SW 1271 (cell line): ENCODE data around the gene PLN.

Source experiments
- DNase-seq, 2 experiments: peaks; one replicate each; lab custom pipeline; 2025; lab: John Stamatoyannopoulos, UW

PLN gene

GRCh38 chr6:118548136-118548535 lies at the start of gene PLN:
Gene PLN (plus strand): TSS chr6:118548296. CDS start chr6:118558922, 10,626 bp downstream.
- no peak for DNase-seq

GRCh38 chr6:118500130-118501015 lies 47.7 kb upstream of the PLN start:
- no peak for DNase-seq

- DNase-seq = no peak
Observed at GRCh38 chr6:118501099-118501498, 47.0 kb upstream of the PLN start.

- DNase-seq = no peak
Observed at GRCh38 chr6:118501765-118502164, 46.3 kb upstream of the PLN start.

DNA sequence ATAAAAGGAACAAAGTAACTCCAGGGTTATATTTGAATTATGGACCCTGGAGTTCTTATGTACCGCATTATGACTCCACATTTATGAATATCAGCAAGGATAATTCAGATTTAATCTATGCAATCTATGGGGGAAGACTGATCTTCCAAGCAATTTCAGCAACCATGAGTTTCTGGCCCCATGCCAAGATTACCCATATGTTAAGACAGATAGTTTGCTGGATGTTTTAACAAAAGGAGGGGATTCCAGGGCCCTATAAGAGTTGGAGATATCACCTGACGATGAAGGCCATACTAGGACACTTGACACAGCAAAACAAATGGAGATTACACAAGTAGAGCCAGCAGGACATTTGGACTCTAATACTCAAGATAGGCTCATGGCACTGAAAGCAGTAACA lies 45.9 kb upstream of the PLN start:
- no peak for DNase-seq

GRCh38 chr6:118504611-118505010 lies 43.5 kb upstream of the PLN start:
- no peak for DNase-seq

GRCh38 chr6:118505656-118506055 lies 42.4 kb upstream of the PLN start:
- DNase-seq = no peak

DNA sequence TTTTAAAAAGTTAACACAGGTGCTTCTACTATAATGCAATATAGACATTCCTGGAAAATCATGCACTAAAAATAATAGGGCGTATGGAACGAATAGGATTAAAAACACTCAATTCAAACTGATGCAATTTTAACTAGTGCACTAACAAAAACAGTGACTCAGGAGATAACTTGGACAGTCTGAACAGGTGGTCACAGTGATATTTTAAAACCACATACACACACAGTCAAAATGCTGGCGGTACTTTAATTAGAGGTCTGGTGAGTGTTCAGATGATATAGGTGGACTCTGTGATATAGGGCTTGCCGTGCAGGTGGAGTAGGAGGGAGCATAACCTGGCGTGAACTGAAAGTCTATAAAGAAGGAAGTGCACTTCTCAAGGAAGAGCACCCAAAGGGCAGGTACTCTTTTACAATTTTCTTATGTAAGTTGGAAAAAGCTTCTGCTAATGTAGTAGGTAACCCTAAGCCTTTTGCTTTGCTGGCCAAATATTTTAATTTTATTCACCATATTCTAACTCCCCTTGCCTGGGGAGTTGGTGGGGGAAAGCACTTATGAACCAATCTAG lies 41.9 kb upstream of the PLN start:
- DNase-seq = no peak

GRCh38 chr6:118507636-118508035 lies 40.5 kb upstream of the PLN start:
- no peak for DNase-seq

DNA sequence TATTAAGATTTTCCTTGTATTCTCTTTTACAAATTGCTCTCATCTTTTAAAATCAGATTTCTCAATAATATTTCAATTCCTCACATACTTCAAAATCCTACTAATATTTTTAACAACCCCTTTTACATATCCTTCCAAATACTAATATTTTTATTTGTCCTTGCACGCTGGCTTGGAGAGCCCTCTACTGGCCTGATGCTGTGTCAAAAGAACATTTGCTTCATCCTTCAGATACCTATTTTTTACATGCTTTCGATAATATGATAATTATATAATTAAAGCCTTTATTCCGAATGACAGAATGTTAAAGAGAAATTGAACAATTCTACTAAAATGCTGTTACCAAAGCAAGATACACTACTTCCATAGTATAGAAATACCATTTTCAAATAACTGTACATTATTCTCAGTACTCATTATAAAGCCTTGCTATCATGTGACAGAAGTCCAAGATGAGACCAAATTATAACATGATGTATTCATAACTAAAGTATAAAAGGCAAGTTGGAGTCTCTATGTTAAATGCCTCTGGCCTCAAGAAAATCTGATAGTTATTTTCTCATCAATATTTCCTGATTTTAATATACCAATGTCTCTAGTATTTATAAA lies 39.0 kb upstream of the PLN start:
- DNase-seq = peak in 1 of 2 experiments; percentile 28

- DNase-seq = no peak
Observed at GRCh38 chr6:118511930-118512715, 36.0 kb upstream of the PLN start.

DNA sequence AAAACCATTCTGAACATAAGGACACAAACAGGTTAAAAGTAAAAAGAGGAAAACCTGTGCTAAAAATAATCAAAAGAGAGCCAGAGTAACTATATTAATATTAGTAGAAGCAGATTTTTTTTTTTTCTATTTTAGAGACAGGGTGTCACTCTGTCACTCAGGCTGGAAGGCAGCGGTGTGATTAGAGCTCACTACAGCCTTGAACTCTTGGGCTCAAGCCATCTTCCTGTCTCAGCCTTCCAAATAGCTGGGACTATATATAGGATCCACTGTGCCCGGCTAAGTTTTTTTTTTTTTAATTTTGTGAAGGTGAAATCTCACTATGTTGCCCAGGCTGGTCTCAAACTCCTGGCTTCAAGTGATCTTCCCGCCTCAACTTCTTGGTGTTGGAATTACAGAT lies 33.4 kb upstream of the PLN start:
- DNase-seq = no peak

- DNase-seq = no peak
Observed at GRCh38 chr6:118522422-118522821, 25.7 kb upstream of the PLN start.

GRCh38 chr6:118523216-118523615 lies 24.9 kb upstream of the PLN start:
- DNase-seq = no peak

DNA sequence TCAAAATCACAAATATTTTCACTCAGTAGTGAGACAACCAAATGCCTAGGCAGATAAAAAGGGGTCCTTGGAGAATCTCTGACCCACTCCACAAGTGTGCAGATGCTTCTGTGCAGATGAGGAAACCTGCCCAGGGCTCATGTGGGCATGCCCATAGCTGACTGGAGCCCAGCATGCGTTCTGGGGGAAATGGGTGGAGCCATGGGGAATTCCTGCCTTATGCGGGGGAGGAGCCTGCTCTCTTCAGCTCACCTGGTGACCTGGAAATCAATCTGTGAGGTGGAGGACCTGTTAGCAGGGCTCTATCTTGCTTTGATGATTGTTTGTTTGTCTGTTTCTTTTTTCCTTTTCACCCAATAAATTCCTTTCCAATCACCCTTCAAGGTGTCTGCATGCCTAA lies 23.4 kb upstream of the PLN start:
- no peak for DNase-seq

- no peak for DNase-seq
Observed at GRCh38 chr6:118525913-118526780, 21.9 kb upstream of the PLN start.

GRCh38 chr6:118528129-118528528 lies 20.0 kb upstream of the PLN start:
- DNase-seq = no peak

GRCh38 chr6:118529756-118530155 lies 18.3 kb upstream of the PLN start:
- DNase-seq = no peak

- DNase-seq = no peak
Observed at GRCh38 chr6:118530942-118531341, 17.2 kb upstream of the PLN start.

GRCh38 chr6:118535176-118535844 lies 12.8 kb upstream of the PLN start:
- no peak for DNase-seq

- DNase-seq = no peak
Observed at GRCh38 chr6:118536478-118536877, 11.6 kb upstream of the PLN start.
